Muscle of leg (tissue), 11 donors: Measurements from ENCODE around the gene CARS1. TPM values are rescaled to one million over a fixed set of nuclear protein-coding genes. Genes with fewer than 3 reads are reported as not detected.

Source experiments
- DNase-seq: peaks from one replicate; pipeline ENCODE4 v3.0.0; 2013
- H3K27ac ChIP-seq: one replicate; pipeline ENCODE4 v1.5.1; 2013; ENCODE audit warnings: mild to moderate bottlenecking, low read length, control low read depth
- H3K27me3 ChIP-seq: one replicate; pipeline ENCODE4 v1.6.1; 2013; ENCODE audit warnings: low read length; ENCODE audit not compliant: control insufficient read depth, insufficient read depth
- H3K36me3 ChIP-seq: one replicate; pipeline ENCODE4 v1.6.1; 2013; ENCODE audit warnings: low read length; ENCODE audit not compliant: control insufficient read depth, insufficient read depth
- H3K4me1 ChIP-seq: one replicate; pipeline ENCODE4 v1.6.1; 2013; ENCODE audit warnings: low read length; ENCODE audit not compliant: control insufficient read depth, insufficient read depth
- H3K4me3 ChIP-seq: one replicate; pipeline ENCODE4 v1.5.1; 2013; ENCODE audit warnings: low read length, control low read depth
- H3K9me3 ChIP-seq: replicated peaks from 2 replicates; pipeline ENCODE4 v1.6.1; 2013; ENCODE audit warnings: low read depth, low read length; ENCODE audit not compliant: control insufficient read depth
- WGBS: methylation state at CpG from one replicate; pipeline ENCODE4 v1.1.5; 2013; ENCODE audit warnings: missing lambda C conversion rate; ENCODE audit not compliant: insufficient coverage; 5-methylcytosine and 5-hydroxymethylcytosine counted together
- polyA plus RNA-seq, 8 donors: library from polyadenylated mRNA; unstranded; fragments of 120-200 nt; gene quantifications; one replicate each; pipeline versions ENCODE4 v1.2.1 to v1.2.3, GENCODE V29; 2013; ENCODE audit warnings: inconsistent platforms in 1 of 8, low replicate concordance in 1 of 8; ENCODE audit not compliant: insufficient read length in 8 of 8, insufficient read depth in 1 of 8
- total RNA-seq: library from RNA; stranded (reverse); fragments of 120-200 nt; gene quantifications from one replicate; pipeline ENCODE4 v1.2.4, GENCODE V29; 2013

The CARS1 gene
- total and polyA plus RNA-seq, 9 donors, result 15.7 to 24.3 (median 20.7) TPM

DNA sequence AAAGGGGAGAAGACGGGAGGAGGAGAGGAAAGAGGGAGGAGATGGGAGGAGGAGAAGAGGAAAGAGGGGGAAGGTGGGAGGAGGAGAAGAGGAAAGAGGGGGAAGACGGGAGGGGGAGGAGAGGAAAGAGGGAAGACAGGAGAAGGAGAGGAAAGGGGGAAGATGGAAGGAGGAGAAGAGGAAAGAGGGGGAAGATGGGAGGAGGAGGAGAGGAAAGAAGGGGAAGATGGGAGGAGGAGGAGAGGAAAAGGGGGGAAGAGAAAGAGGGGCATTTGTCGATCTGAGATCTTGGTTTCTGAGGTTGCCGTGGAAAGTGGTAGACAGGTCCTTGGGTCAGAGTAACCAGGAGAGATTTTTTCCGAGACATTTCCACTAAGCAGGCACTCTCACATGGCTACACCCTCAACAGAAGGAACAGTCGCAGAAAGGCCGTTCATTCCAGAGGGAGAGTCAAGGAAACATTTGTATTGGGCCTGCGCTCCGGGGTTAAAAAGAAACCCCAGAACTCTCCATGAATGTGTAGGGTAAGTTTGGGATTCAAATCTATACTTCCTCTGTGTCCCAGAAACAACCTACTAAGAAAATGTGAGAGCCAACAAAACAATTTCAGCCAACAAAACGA is 39.8 kb upstream of the CARS1 start:
- Histone ChIP-seq H3K27me3 (no peaks in the 10 kb centered on the region), H3K36me3 (peaks cover 22% of the 10 kb centered on the region)

DNA sequence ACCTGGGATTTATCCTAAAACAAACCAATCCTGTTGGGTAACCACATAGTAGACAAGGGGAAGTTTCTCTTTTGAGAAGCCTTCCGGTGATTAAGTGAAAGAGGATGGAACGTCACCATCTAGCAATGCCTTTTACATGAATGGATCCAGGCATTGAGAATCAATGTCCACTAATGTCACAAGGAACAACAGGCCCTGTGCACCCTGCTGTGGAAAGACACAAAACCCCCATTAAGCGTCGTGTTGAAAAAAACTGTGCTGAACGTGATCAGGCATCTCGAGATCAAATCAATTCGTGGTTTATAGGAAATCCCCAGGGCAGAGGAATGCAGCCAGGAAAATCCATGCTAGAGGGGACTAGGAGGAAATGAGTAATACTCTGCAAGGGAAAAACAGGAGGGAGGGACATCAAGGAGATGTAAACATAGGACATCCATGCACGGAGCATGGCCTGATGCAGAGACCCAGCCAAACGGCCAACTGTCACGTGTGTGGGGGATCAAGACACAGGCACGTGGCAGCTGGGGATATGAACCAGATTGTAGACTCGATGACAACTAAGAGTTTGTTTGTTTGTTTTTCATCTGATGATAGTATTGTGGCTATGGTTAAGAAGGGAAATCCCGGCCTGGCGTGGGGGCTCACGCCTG is 38.6 kb upstream of the CARS1 start:
- peaks cover 24% of the 10 kb centered on the region for H3K36me3 ChIP-seq
- H3K27me3 ChIP-seq, result no peaks in the 10 kb centered on the region
- no peaks in the 10 kb centered on the region for H3K9me3 ChIP-seq
- no peak overlapping the region for H3K4me3 ChIP-seq
- H3K27ac ChIP-seq, result peak overlapping the region; percentile 85
- DNase-seq, result peak; percentile 93
- 44% methylated on average over 11 of the region's 15 CpGs for WGBS
- peaks cover 15% of the 10 kb centered on the region for H3K4me1 ChIP-seq

More for the DNA sequence above, 39.8 kb upstream of the CARS1 start:
- Histone ChIP-seq H3K4me1 (peaks cover 10% of the 10 kb centered on the region), H3K9me3 (no peaks in the 10 kb centered on the region), H3K27ac (no peak overlapping the region), H3K4me3 (no peak overlapping the region)
- 81% methylated on average over 4 of the region's 10 CpGs for WGBS
- DNase-seq, result no peak

DNA sequence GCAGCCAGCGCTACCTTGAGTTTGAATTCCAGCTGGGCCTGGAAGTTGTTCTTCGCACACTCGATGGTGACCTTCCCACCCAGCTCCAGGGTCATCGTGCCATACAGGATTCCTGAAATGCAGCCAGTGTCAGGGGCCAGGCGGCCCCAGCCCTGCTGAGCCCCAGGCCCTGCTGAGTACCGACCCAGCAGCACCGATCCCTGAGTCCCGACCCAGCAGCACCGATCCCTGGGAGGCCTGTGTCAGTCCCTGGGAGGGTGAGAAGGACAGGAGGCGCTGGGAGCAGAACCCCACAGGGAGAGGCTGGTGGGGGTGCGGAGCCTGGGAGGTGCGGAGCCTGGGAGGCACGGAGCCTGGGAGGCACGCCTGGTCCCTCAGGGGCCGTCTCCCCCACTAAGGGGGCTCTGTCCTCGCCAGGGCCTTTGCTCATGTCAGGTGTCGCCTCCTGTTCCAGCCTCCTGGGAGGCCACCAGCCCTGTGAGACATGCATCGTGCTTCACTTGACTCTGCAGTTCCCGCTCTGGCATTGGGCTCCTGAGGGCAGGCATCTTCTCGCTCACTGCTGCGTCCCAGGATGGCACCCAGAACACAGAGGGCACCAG is 37.1 kb upstream of the CARS1 start:
- no peak overlapping the region for H3K4me3 ChIP-seq
- DNase-seq, result no peak
- no peaks in the 10 kb centered on the region for H3K27me3 ChIP-seq
- no peak overlapping the region for H3K27ac ChIP-seq
- peaks cover 15% of the 10 kb centered on the region for H3K4me1 ChIP-seq
- H3K9me3 ChIP-seq, result no peaks in the 10 kb centered on the region
- peaks cover 24% of the 10 kb centered on the region for H3K36me3 ChIP-seq
- WGBS, result 85% methylated on average over 20 of the region's 21 CpGs

DNA sequence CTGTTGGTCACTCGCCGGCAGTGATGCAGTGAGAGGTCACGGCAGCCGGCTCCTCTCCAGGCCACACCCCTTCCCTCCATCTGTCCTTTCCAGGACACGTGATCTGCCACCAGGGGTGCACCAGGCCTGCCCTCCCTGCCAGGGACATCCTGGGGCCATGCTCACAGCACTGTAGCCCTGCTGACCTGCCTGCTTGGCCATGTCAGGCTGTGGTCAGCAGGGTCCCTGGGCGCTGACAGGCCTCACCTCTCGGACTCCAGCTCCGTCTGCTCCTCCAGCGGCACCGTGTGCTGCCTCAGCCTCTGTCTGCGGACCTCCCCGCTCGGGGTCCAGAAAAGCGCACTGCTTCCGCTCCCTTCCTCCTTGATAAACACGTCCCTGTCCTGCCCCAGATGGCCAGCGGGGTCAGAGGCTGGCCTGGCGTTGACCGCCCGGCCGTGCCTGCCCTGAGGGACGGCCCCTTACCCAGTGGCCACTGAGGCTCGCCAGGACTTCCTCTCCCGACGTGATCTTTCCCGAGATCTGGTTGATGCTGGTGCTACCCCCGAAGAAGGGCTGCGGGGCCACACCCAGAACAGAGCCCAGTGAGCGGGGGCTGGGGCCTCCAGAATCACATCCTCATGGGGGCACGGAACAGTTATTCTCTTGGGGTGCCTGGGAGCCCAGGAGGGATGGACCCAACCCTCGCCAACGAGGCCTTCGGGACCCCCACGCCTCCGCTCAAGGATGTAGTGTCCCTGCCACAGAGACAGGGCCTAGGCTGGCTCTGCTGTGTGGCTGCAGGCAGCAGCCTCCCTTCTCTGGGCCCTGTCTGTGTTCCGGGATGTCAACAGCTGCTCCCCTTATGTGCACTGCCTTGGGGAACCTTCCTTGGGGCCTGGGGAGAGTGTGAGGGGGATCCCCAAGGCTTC is 36.3 kb upstream of the CARS1 start:
- WGBS, result 76% methylated on average over 36 of the region's 36 CpGs
- peaks cover 15% of the 10 kb centered on the region for H3K4me1 ChIP-seq
- no peak overlapping the region for H3K27ac ChIP-seq
- H3K4me3 ChIP-seq, result no peak overlapping the region
- H3K27me3 ChIP-seq, result no peaks in the 10 kb centered on the region
- peaks cover 20% of the 10 kb centered on the region for H3K36me3 ChIP-seq
- no peak for DNase-seq
- no peaks in the 10 kb centered on the region for H3K9me3 ChIP-seq

DNA sequence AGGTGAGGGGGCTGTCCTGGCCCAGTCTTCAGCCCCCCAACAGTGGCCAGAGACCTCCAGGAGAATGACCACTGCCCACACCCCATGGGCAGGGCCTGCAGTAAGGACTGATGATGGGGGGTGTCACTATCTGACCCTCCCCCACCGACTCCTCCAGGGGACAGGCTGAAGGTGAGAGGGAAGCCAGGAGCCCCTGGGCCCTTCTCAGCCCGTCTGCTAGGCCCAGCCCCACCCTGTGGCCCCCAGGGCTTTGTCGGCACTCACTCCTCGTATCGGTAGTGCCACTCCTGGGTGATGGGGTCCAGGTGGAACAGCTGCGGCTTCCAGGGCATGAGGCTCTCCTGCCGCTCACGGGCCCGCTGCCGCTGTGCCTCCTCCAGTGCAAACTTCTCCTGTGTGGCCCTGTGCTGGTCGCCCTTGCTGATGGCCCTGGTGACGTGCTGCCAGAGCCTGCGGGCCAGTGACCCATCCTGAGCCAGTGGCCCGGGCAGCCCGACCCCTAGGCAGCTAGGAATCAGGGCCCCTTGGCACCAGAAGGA is 35.4 kb upstream of the CARS1 start:
- H3K27ac ChIP-seq, result no peak overlapping the region
- peaks cover 15% of the 10 kb centered on the region for H3K4me1 ChIP-seq
- DNase-seq, result no peak
- H3K36me3 ChIP-seq, result peaks cover 23% of the 10 kb centered on the region
- H3K27me3 ChIP-seq, result no peaks in the 10 kb centered on the region
- 79% methylated on average over 14 of the region's 15 CpGs for WGBS
- H3K4me3 ChIP-seq, result no peak overlapping the region
- no peaks in the 10 kb centered on the region for H3K9me3 ChIP-seq

DNA sequence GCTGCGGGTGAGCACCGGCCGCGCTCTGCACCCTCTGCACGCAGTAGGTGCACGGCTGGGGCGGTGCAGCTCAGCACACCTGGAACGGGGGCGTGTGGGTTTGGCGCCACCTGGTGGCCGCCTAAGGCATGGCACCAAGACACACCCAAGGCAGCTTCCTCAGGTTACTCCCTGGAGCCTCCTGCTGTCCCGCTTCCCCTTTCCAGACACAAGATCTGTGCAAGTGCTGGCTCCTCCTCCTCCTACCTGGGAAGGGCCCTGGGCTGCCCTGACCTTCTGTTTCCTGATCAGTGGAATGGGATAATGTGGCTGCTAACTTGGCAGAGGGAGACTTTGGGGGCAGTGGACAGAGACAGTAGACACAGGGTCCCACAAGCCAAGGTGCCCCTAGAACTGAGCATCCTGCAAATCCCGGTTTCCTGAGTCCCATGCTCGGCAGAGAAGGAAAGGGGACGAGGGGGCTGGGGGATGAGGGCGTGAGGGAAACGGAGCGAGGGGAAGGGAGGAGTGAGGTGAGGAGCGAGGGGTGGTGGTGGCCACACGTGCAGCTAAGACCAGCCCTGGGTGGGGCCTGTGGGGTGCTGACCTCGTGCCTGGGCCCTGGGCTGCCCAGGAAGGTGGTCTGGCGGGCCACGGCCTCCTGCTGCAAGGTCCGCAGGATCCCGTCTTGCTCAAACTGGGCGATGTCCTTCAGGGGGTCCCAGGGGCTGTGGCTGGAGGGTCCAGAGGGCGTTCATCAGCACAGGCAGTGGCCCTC is 34.8 kb upstream of the CARS1 start:
- WGBS, result 38% methylated on average over 25 of the region's 27 CpGs

DNA sequence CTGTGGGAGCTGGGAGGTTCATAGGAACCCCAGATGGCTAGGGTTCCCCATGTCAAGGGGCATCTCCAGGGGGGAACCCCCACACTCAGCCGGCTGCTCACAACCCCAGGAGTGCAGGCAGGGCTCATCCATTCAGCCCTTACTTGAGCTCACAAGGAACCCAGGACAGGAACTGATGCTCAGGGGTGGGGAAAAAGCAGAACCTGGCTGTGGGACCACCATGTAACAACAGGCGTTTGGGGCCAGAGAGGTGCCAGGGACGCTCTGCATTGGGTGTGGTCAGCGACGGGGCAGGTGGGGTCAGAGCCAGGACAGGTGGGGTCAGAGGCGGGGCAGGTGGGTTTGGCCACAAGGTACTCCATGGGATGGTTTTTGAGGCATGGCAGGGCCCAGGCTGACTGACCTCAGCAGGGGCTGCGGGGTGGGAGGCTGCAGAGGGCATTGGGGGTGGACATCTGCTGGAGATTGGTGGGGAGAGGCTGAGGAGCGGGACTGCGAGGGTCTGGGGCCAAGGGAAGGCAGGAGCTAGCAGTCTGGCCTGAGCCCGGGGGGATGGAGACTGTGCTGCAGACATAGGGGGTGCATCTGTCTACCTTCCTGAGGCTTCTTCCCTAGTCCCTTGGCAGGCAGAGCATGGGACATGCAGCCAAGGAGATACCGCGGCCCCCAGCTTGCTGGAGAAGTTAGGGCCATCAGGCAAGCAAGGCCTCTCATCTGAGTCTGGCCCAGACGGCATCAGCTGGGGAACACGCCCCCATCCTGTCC is 34.0 kb upstream of the CARS1 start:
- no peaks in the 10 kb centered on the region for H3K27me3 ChIP-seq
- H3K27ac ChIP-seq, result no peak overlapping the region
- H3K9me3 ChIP-seq, result no peaks in the 10 kb centered on the region
- H3K4me3 ChIP-seq, result no peak overlapping the region
- H3K36me3 ChIP-seq, result peaks cover 23% of the 10 kb centered on the region
- WGBS, result 71% methylated on average over 14 of the region's 14 CpGs
- peaks cover 15% of the 10 kb centered on the region for H3K4me1 ChIP-seq
- DNase-seq, result no peak

More for the DNA sequence above, 34.8 kb upstream of the CARS1 start:
- H3K9me3 ChIP-seq, result no peaks in the 10 kb centered on the region
- peaks cover 15% of the 10 kb centered on the region for H3K4me1 ChIP-seq
- H3K27me3 ChIP-seq, result no peaks in the 10 kb centered on the region
- peaks cover 23% of the 10 kb centered on the region for H3K36me3 ChIP-seq
- peak; percentile 57 for DNase-seq
- no peak overlapping the region for H3K27ac ChIP-seq
- no peak overlapping the region for H3K4me3 ChIP-seq

DNA sequence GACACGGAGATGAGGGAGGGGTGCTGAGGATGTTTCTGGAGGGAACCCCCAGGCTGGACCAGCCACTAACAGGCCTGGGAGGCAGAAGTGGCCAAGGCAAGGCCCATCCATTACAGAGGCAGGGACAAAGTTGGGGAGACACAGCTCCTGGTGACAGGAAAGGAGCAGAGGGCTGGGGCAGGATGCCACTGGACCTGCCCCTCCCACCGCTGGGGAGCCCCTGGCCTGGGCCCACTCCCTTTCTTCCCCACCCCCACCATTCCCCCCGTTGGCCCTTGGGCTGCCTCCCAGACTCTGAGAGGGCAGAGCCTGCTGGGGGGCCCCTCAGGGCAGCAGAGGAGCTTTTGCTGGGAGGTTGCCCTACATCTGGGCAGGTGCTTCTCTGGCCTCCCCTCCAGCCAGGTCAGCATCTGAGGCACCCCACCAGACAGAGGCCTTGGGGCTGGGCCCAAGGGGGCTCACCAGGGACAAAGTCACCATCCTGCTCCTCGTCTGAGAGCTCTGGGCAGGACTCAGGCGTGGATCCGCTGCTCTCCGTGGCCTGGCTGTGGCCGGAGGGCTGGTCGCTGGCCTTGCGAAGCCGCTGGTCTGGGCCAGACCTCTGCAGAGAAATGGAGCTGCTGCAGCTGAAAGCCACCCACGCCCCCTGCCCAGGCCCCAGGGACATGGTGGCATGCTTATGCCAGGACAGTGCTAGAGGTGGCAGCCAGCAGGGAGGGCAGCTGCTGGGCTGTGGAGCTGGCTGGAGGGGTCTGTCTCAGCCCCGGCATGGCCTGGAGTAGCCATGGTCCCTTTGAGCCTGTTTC is 33.1 kb upstream of the CARS1 start:
- no peak for DNase-seq
- H3K4me1 ChIP-seq, result peaks cover 15% of the 10 kb centered on the region
- WGBS, result 90% methylated on average over 12 of the region's 13 CpGs
- H3K27me3 ChIP-seq, result no peaks in the 10 kb centered on the region
- H3K36me3 ChIP-seq, result peaks cover 23% of the 10 kb centered on the region
- H3K27ac ChIP-seq, result no peak overlapping the region
- H3K9me3 ChIP-seq, result no peaks in the 10 kb centered on the region
- H3K4me3 ChIP-seq, result no peak overlapping the region
